ENCODE results near the gene MYLK.
A peak's percentile ranks its signal among the peaks of the same experiment; 100 is the strongest.

The MYLK gene

DNA sequence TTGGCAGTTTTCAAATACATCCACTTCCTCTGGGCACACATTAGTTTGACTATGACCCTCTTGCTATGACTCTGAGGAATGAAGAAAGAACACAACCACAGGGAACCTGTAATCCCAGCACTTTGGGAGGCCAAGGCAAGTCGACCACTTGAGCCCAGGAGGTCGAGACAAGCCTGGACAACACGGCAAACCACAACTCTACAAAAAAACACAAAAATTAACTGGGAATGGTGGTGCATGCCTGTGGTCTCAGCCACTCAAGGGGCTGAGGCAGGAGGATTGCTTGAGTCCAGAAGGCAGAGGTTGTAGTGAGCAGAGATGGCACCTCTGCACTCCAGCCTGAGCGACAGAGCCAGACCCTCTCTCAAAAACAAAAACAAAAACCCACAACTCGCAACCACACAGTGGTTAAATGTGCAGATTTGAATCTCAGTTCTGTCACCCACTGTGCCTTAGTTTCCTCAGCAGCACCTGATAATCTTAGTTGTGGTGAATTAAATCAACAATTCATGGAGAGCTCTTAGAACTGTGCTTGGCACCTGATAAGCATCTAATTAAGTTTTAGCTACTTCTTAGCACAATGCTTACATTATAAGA, 65.7 kb downstream of the MYLK start:
- no peak for DNase-seq (ENCODE audit: low read depth)

GRCh38 chr3:123817413-123817812, 66.7 kb downstream of the MYLK start:
- no peak for DNase-seq (ENCODE audit: low read depth)

- DNase-seq (ENCODE audit: low read depth) = peak; percentile 74
These were observed 67.4 kb downstream of the MYLK start for GRCh38 chr3:123816673-123817207.

DNA sequence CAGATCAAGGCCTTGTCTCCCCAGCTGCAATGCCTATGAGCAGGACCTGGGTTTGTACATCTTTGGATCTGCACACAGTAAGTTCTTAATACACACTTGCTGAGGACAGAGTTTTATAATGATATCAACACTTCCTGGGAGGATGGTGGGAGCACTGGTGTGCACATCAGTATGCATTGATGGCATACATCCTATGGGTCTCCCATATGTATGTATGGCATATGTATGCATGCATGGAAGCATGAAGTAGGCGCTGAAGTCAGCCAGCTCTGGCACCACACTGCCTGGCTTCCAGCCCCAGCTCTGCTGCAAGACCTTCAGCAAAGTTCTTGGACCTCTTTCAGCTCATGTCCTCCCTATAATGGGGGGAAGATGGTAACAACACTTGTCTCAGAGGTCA, 68.2 kb downstream of the MYLK start:
- DNase-seq (ENCODE audit: low read depth) = no peak

DNA sequence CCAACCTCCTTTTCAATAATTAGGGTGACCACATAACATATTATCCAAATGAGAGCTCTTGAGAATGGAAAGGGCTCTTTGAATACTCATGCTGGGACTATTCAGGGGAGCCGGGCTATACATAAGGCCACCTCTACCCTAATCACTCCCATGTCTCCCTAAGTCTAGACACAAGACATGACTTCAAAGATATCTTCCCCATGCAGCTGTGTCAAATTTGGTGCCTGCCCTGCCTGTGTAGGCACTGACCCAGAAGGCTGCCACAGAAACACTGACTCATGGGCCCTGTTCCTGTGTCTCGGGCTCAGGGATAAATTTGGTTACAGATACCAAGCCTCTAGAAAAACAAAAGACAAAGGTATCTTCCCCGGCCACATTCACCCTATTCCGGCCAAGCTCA, 70.3 kb downstream of the MYLK start:
- no peak for DNase-seq (ENCODE audit: low read depth)

DNA sequence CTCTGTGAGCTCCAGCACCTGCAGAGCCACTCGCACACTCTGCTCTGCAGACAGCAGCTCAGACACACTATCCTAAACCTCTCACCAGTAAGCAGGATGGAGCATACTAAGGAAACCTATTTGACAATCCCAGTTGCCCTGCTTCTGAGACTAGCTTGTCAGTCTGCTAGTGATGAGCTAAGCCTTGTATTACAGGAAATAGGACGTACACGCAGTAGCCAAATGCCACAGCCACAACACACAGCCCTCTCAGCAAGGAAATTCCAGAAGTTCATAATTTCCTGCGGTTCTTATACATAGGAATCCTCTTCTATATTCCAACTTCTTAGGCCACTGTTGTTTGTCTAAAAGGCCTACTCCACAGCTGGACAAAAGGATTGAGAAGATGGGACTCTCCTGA, 74.5 kb downstream of the MYLK start:
- no peak for DNase-seq (ENCODE audit: low read depth)

DNA sequence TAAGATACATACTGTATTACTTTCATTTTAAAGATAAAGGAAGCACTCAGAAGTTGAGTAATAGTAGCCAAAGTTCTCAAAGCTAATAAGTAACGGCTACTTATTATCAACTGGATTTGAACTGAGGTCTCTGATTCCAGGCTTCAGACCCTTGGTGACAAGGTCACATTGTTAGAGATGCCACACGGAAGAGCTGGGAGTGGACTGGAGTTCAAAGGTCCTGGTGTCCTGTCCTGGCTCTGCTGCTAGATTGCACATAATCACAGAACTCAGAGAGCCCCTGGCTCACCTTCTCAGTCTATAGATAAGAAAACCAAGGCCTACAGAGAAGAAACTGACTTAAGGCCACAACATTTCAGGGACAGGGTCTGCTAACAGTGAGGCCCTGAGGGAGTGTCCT, 75.3 kb downstream of the MYLK start:
- DNase-seq (ENCODE audit: low read depth) = no peak

- DNase-seq (ENCODE audit: low read depth) = no peak
These were observed 76.3 kb downstream of the MYLK start for GRCh38 chr3:123807820-123808219.

- no peak for DNase-seq (ENCODE audit: low read depth)
These were observed 78.6 kb downstream of the MYLK start for GRCh38 chr3:123805504-123805903.

DNA sequence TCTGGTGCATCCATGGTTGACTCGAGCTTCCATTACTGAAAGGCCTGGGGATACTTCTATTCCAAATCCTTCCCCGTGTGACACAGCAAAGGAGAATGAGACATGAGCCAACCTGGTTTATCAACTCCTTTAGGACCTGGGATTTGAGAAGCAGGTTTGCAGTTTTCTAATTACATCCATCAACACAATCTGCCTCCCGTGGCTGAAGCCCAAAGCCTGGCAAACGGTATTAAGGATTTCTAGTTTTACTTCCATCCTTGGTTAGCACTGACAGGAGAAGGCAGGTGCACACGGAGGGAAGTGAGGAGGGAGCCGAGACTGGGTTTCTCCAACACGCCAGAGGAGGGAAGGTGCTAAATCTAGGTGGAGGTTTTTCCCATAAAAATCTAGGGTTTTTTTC, 79.0 kb downstream of the MYLK start:
- DNase-seq (ENCODE audit: low read depth) = no peak

DNA sequence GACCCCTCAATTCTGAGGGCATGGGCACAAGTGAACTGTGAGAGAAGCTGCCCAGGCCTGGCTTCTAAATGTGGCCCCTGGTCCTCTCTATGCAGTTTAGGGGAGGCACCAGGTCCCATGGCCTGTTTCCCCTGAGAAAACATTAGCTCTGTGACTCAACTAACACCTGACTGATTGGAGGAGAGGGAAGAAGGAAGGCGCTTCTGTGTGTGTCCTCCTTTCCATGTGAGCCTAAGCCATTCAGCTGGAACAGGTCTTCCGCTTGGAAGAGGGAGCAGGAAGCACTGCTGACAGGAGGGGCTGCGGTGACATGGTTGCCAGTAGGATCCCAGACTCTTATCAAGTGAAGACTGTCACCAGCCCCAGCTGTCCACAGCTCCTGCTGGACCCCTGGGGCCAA, 79.5 kb downstream of the MYLK start:
- no peak for DNase-seq (ENCODE audit: low read depth)

DNA sequence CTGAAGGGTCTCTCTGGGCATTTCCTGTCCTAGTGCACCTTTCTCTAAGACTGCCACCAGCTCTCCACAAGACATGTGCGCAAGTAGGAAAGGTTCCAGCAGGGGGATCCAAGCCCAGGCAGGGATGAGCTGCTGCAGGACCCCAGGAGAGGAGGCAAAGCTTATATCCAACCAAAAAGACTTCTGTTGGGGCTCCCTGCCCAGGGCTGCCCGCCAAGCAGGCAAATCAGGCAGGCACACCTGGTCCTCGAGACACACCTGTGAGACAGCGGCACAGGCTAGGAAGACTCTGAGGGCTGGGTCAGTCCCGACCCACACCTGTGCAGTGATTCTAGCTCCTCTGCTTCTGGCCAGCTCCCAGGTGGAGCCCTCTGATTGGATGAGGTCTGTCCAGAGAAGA, 80.6 kb downstream of the MYLK start:
- DNase-seq (ENCODE audit: low read depth) = no peak

DNA sequence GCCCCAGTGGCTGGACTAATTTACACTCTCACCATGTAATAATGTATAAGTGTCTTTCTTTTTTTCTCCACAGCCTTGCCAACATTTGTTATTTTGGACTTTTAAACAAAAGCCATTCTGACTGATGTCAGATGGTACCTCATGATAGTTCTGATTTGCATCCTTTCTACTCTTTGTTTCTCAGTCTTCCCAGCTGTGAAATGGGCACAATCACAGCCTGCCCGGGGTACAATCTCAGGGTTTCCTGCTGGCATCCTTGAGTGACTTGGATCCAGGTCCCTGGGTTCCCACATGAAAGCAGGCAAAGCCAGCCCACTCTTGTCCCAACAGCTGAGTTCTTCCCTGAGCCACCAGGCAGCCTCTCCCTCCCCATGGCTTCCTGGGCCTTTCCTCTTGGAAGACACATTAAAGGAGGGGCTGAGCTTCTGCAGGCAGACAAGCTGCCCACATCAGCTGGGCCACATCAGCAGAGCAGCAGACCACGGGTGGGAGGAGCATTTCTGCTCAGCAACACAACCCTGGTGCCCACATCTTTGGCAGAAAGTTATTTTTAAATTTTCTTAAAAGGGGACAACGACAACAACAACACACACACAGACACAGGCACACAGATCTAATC, 82.0 kb downstream of the MYLK start:
- no peak for DNase-seq (ENCODE audit: low read depth)

DNA sequence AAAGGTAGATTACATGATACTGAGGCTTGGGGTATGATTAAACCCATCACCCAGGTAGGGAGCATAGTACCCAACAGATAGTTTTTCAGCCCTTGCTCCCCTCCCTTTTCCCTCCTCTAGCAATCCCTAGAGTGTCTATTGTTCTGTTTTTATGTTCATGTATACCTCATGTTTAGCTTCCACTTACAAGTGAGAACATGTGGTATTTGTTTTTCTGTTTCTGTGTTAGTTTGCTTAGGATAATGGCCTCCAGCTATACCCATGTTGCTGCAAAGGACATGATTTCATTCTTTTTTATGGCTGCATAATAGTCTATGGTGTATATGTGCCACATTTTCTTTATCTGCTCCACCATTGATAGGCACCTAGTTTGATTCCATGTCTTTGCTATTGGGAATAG, 82.7 kb downstream of the MYLK start:
- DNase-seq (ENCODE audit: low read depth) = no peak

DNA sequence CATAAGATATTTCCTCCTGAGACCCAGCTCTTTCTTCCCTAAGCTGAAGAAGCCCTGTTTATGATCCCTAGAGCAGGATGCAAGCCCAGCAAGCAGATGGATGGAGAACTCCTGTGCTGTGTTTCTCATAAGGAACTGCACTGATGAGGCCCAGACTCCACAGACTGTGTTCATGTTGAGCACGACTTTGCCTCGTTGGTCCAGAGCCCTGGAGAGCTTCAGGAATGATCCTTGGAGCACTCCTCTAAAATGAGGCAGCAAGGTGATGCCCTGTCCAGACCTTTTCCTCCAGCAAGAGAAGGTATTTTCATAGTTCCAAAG, 83.8 kb downstream of the MYLK start:
- DNase-seq (ENCODE audit: low read depth) = no peak

- no peak for DNase-seq (ENCODE audit: low read depth)
These were observed 84.4 kb downstream of the MYLK start for GRCh38 chr3:123799544-123800361.

GRCh38 chr3:123798550-123798949, 85.6 kb downstream of the MYLK start:
- no peak for DNase-seq (ENCODE audit: low read depth)

DNA sequence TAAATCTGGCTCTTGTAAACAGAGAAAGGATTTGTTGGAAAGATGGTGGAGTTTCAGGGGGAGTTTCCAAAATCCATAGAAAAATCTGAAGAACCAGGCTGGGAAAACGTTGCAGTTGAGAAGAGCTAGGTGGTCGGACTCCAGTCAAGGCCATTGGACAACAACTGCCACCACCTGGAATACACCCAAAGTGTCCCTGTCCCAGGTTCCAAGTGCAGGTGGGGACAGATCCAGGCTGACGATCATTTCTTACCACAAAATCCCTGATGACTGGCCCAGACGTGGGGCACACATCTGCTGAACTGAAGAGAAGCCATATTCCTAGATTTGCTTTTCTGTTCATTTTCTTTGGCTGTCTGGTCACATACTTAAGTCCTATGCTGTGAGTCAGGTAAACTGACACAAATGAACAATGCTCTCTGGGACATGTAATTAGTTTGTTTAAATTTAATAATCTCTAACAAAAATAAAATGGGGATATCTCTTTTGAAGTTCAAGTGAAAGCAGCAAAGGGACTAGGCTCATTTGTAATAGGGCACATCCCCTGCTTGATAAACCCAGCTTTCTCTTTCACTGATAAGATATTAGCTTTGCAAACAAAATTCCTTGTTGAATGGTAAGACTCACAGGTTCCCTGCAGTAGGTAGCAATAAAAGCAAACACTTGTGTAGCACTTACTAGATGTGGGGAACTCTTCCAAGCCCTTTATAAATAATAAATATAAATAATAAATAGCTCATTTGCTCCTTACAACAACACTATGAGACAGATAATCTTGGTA, 88.5 kb downstream of the MYLK start:
- no peak for DNase-seq (ENCODE audit: low read depth)

DNA sequence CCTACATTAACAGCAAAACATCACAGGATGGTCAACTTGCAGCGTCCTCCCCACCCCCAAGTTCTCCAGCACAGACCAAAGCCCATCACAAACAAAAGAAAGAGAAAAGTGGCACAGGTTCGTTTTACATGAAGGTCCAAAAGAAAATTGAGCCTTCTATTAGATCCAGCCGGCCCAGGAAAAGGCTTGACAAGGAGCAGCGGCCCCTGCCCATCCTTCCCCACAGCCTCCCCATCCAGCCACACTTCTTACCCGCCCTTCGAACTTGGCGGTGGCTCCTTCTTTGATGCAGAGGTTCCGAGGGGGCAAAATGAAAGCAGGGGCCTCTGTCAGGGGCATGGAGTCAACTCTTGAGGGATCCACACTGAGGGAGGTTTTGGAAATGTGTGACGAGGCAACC, 90.7 kb downstream of the MYLK start:
- no peak for DNase-seq (ENCODE audit: low read depth)

- DNase-seq (ENCODE audit: low read depth) = no peak
These were observed 91.5 kb downstream of the MYLK start for GRCh38 chr3:123792473-123793201.

DNA sequence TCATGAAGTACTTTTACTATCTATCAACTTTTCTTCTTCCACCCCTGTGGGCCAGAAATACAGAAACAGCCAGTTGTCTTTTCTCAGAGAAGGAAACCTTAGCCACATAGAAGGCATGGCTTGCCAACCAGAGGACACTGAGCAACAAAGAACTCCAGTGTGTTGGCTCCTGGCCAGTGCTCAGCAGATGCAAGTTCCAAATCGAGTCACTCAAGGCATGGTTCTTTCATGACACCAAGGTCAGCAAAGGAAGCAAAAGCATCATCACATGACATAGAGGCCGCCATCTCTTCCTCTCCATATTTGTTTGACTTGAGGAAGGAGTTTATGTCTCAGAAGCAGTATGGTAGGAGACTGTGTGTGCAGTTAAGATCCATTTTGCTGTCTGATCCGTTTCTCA, 92.2 kb downstream of the MYLK start:
- DNase-seq (ENCODE audit: low read depth) = peak; percentile 35

DNA sequence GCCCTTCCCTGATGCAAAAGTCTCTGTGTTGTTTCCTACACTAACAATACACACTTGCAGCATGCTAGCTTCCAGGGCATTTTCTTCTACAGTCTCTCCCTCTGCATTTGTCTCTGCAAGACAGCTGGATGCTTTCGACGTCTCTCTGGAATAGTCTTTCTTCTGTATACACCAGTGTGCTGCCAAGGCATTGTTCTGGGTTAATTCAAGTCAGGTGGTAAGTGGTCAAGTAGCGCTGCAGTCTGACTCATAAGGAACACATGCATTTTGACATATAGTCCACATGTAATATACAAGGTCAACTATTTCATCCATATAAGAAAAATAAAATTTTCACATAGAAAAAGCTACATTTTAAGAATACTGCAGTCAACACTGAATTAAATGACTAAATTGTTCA, 92.7 kb downstream of the MYLK start:
- peak; percentile 80 for DNase-seq (ENCODE audit: low read depth)

All from HS-5 (cell line).